ENCODE measurements around the gene PIBF1.

GRCh38 chr13:72820156-72820897, 38.4 kb downstream of the PIBF1 start:
- TF ChIP-seq, protein P1, sequence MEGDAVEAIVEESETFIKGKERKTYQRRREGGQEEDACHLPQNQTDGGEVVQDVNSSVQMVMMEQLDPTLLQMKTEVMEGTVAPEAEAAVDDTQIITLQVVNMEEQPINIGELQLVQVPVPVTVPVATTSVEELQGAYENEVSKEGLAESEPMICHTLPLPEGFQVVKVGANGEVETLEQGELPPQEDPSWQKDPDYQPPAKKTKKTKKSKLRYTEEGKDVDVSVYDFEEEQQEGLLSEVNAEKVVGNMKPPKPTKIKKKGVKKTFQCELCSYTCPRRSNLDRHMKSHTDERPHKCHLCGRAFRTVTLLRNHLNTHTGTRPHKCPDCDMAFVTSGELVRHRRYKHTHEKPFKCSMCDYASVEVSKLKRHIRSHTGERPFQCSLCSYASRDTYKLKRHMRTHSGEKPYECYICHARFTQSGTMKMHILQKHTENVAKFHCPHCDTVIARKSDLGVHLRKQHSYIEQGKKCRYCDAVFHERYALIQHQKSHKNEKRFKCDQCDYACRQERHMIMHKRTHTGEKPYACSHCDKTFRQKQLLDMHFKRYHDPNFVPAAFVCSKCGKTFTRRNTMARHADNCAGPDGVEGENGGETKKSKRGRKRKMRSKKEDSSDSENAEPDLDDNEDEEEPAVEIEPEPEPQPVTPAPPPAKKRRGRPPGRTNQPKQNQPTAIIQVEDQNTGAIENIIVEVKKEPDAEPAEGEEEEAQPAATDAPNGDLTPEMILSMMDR (IDR thresholded peaks at IDR 0.05) = no peak
- no peak for TF ChIP-seq POLR2A (IDR thresholded peaks at IDR 0.05)

All from lower leg skin (tissue), 3 donors.